Activated naive CD8-positive, alpha-beta T cell treated with anti-CD3 and anti-CD28 coated beads, Interleukin-2, amount 10 ng/mL, durations not matched to agents 7 days and 5 days (primary cell): ENCODE results near the gene NUDT1. TPM values are rescaled to one million over a fixed set of nuclear protein-coding genes. Genes with fewer than 3 reads are reported as not detected.

Experiments used
- ATAC-seq: fragments of 150-1000 bp; cut with Tn5 transposase; one replicate; pipeline ENCODE4 v1.10.0; 2021; ENCODE audit warnings: low read depth, moderate library complexity
- POLR2A ChIA-PET: fragments of 350-600 bp; sonication (Branson Sonifier 250); formaldehyde crosslinking; loops from one replicate; lab custom pipeline; 2021; ENCODE audit warnings: antibody characterized with exemption; lab: Charles Lee
- DNase-seq: peaks from one replicate; pipeline ENCODE4 v3.0.0; 2021
- H3K27ac Mint-ChIP-seq: one replicate; pipeline ENCODE4 v1.8.0; 2022; ENCODE audit warnings: mild to moderate bottlenecking, mixed read lengths
- H3K27me3 Mint-ChIP-seq: one replicate; pipeline ENCODE4 v1.8.0; 2022; ENCODE audit warnings: mild to moderate bottlenecking, moderate library complexity, mixed read lengths
- H3K36me3 Mint-ChIP-seq: one replicate; pipeline ENCODE4 v1.8.0; 2021; ENCODE audit warnings: mild to moderate bottlenecking, mixed read lengths
- H3K4me1 Mint-ChIP-seq: one replicate; pipeline ENCODE4 v1.8.0; 2021; ENCODE audit warnings: mixed read lengths
- H3K4me3 Mint-ChIP-seq: one replicate; pipeline ENCODE4 v1.8.0; 2022; ENCODE audit warnings: mild to moderate bottlenecking, moderate library complexity, mixed read lengths
- H3K9me3 Mint-ChIP-seq: one replicate; pipeline ENCODE4 v1.8.0; 2021; ENCODE audit warnings: mixed read lengths
- total RNA-seq, 2 experiments: library from RNA; stranded (reverse); gene quantifications; one replicate each; pipeline ENCODE4 v1.2.3, GENCODE V29; 2021

NUDT1 gene
- total RNA-seq, 2 experiments from 2014 or later: 92.2 to 95.8 TPM

GRCh38 chr7:2223321-2223720 is 18.7 kb upstream of the NUDT1 start:
- Mint-ChIP-seq H3K4me3 (no peak overlapping the region), H3K36me3 (peaks cover 18% of the 10 kb centered on the region), H3K27me3 (no peaks in the 10 kb centered on the region), H3K4me1 (no peaks in the 10 kb centered on the region), H3K9me3 (no peaks in the 10 kb centered on the region), H3K27ac (no peak overlapping the region)
- POLR2A ChIA-PET: no interaction called here
- ATAC-seq (no peak), DNase-seq (no peak)

GRCh38 chr7:2224491-2224928 is 17.5 kb upstream of the NUDT1 start:
- Mint-ChIP-seq H3K27ac (no peak overlapping the region), H3K36me3 (peaks cover 18% of the 10 kb centered on the region), H3K4me3 (no peak overlapping the region), H3K4me1 (no peaks in the 10 kb centered on the region), H3K9me3 (no peaks in the 10 kb centered on the region), H3K27me3 (no peaks in the 10 kb centered on the region)
- ATAC-seq (no peak), DNase-seq (no peak)
- POLR2A ChIA-PET: no interaction called here

GRCh38 chr7:2224934-2225333 is 17.1 kb upstream of the NUDT1 start:
- no peak overlapping the region for H3K27ac Mint-ChIP-seq
- H3K36me3 Mint-ChIP-seq: peaks cover 18% of the 10 kb centered on the region
- no peaks in the 10 kb centered on the region for H3K27me3 Mint-ChIP-seq
- H3K9me3 Mint-ChIP-seq: no peaks in the 10 kb centered on the region
- no peaks in the 10 kb centered on the region for H3K4me1 Mint-ChIP-seq
- no peak overlapping the region for H3K4me3 Mint-ChIP-seq
- ATAC-seq (no peak), DNase-seq (no peak)
- POLR2A ChIA-PET: no interaction called here

GRCh38 chr7:2225336-2225735 is 16.7 kb upstream of the NUDT1 start:
- ATAC-seq (no peak), DNase-seq (no peak)
- H3K27me3 Mint-ChIP-seq: no peaks in the 10 kb centered on the region
- no peak overlapping the region for H3K27ac Mint-ChIP-seq
- POLR2A ChIA-PET: no interaction called here
- H3K4me1 Mint-ChIP-seq: no peaks in the 10 kb centered on the region
- no peaks in the 10 kb centered on the region for H3K9me3 Mint-ChIP-seq
- peaks cover 18% of the 10 kb centered on the region for H3K36me3 Mint-ChIP-seq
- H3K4me3 Mint-ChIP-seq: no peak overlapping the region

GRCh38 chr7:2225830-2226229 is 16.2 kb upstream of the NUDT1 start:
- no peak overlapping the region for H3K4me3 Mint-ChIP-seq
- H3K36me3 Mint-ChIP-seq: peaks cover 18% of the 10 kb centered on the region
- no peaks in the 10 kb centered on the region for H3K9me3 Mint-ChIP-seq
- H3K27me3 Mint-ChIP-seq: no peaks in the 10 kb centered on the region
- H3K27ac Mint-ChIP-seq: no peak overlapping the region
- ATAC-seq (no peak), DNase-seq (no peak)
- H3K4me1 Mint-ChIP-seq: no peaks in the 10 kb centered on the region
- POLR2A ChIA-PET: no interaction called here

GRCh38 chr7:2227699-2228098 is 14.3 kb upstream of the NUDT1 start:
- DNase-seq (no peak), ATAC-seq (no peak)
- H3K4me1 Mint-ChIP-seq: peaks cover 5% of the 10 kb centered on the region
- no peaks in the 10 kb centered on the region for H3K27me3 Mint-ChIP-seq
- no peaks in the 10 kb centered on the region for H3K9me3 Mint-ChIP-seq
- no peak overlapping the region for H3K4me3 Mint-ChIP-seq
- peaks cover 15% of the 10 kb centered on the region for H3K36me3 Mint-ChIP-seq
- no peak overlapping the region for H3K27ac Mint-ChIP-seq
- POLR2A ChIA-PET: no interaction called here

GRCh38 chr7:2228921-2229320 is 13.1 kb upstream of the NUDT1 start:
- DNase-seq (no peak), ATAC-seq (no peak)
- H3K27me3 Mint-ChIP-seq: no peaks in the 10 kb centered on the region
- H3K9me3 Mint-ChIP-seq: no peaks in the 10 kb centered on the region
- no peak overlapping the region for H3K4me3 Mint-ChIP-seq
- no peak overlapping the region for H3K27ac Mint-ChIP-seq
- H3K36me3 Mint-ChIP-seq: peaks cover 15% of the 10 kb centered on the region
- H3K4me1 Mint-ChIP-seq: peaks cover 10% of the 10 kb centered on the region
- POLR2A ChIA-PET: no interaction called here

- ATAC-seq: no peak
- no peaks in the 10 kb centered on the region for H3K27me3 Mint-ChIP-seq
- peaks cover 12% of the 10 kb centered on the region for H3K36me3 Mint-ChIP-seq
- no peak for DNase-seq
- H3K9me3 Mint-ChIP-seq: no peaks in the 10 kb centered on the region
- H3K4me3 Mint-ChIP-seq: no peak overlapping the region
- POLR2A ChIA-PET: no interaction called here
- no peak overlapping the region for H3K27ac Mint-ChIP-seq
- peaks cover 10% of the 10 kb centered on the region for H3K4me1 Mint-ChIP-seq
Measured at GRCh38 chr7:2229467-2229866, 12.6 kb upstream of the NUDT1 start.

GRCh38 chr7:2230226-2230625 is 11.8 kb upstream of the NUDT1 start:
- H3K27ac Mint-ChIP-seq: no peak overlapping the region
- no peaks in the 10 kb centered on the region for H3K9me3 Mint-ChIP-seq
- POLR2A ChIA-PET: interaction anchor here (0.6 kb wide), 1 partner anchor 170 kb away, joined by 3 read pairs; no protein-coding TSS in a partner anchor
- H3K4me3 Mint-ChIP-seq: no peak overlapping the region
- DNase-seq (no peak), ATAC-seq (no peak)
- no peaks in the 10 kb centered on the region for H3K27me3 Mint-ChIP-seq
- H3K36me3 Mint-ChIP-seq: peaks cover 14% of the 10 kb centered on the region
- peaks cover 10% of the 10 kb centered on the region for H3K4me1 Mint-ChIP-seq

- H3K27ac Mint-ChIP-seq: no peak overlapping the region
- peaks cover 10% of the 10 kb centered on the region for H3K36me3 Mint-ChIP-seq
- no peaks in the 10 kb centered on the region for H3K27me3 Mint-ChIP-seq
- no peak overlapping the region for H3K4me3 Mint-ChIP-seq
- H3K9me3 Mint-ChIP-seq: no peaks in the 10 kb centered on the region
- POLR2A ChIA-PET: interaction anchor here (0.6 kb wide), 1 partner anchor 169 kb away, joined by 3 read pairs; no protein-coding TSS in a partner anchor
- DNase-seq (no peak), ATAC-seq (no peak)
- H3K4me1 Mint-ChIP-seq: peaks cover 10% of the 10 kb centered on the region
Measured at GRCh38 chr7:2230882-2231281, 11.1 kb upstream of the NUDT1 start.

- Mint-ChIP-seq H3K27me3 (no peaks in the 10 kb centered on the region), H3K4me3 (peak overlapping the region; percentile 89), H3K36me3 (peaks cover 8% of the 10 kb centered on the region), H3K4me1 (peaks cover 10% of the 10 kb centered on the region), H3K27ac (peak overlapping the region; percentile 67), H3K9me3 (no peaks in the 10 kb centered on the region)
- ATAC-seq: peak; percentile 37
- POLR2A ChIA-PET: interaction anchor here (0.6 to 2.2 kb wide), 5 partner anchors 10 to 122 kb away, joined by 3 to 21 read pairs (median 3); partner anchors contain the start of genes MRM2 and NUDT1
- peak; percentile 64 for DNase-seq
Measured at GRCh38 chr7:2231992-2232765, 9.8 kb upstream of the NUDT1 start.

- H3K27ac Mint-ChIP-seq: peak within 1 kb of the TSS; percentile 87
- peak within 1 kb of the TSS; percentile 96 for H3K4me3 Mint-ChIP-seq
- H3K4me1 Mint-ChIP-seq: peaks cover 10% of the 10 kb centered on the region
- ATAC-seq: peak; percentile 92
- POLR2A ChIA-PET: interaction anchor here (0.6 to 2.2 kb wide), 6 partner anchors 9 to 1259 kb away, joined by 3 to 21 read pairs (median 4); partner anchors contain the start of genes MRM2 and NUDT1
- no peaks in the 10 kb centered on the region for H3K9me3 Mint-ChIP-seq
- peak; percentile 94 for DNase-seq
- H3K27me3 Mint-ChIP-seq: no peaks in the 10 kb centered on the region
- H3K36me3 Mint-ChIP-seq: peaks cover 11% of the 10 kb centered on the region
Measured at GRCh38 chr7:2232766-2233520, 9.1 kb upstream of the NUDT1 start, which contains the start of gene MAD1L1. Gene MAD1L1 (minus strand): TSS chr7:2232945. CDS start chr7:2230133, 2,812 bp downstream.

GRCh38 chr7:2233926-2234325 is 8.1 kb upstream of the NUDT1 start:
- ATAC-seq (no peak), DNase-seq (no peak)
- Mint-ChIP-seq H3K9me3 (no peaks in the 10 kb centered on the region), H3K27ac (no peak overlapping the region), H3K4me1 (peaks cover 10% of the 10 kb centered on the region), H3K4me3 (peak overlapping the region; percentile 58), H3K36me3 (peaks cover 13% of the 10 kb centered on the region), H3K27me3 (no peaks in the 10 kb centered on the region)
- POLR2A ChIA-PET: interaction anchor here (0.7 kb wide), 1 partner anchor 1260 kb away, joined by 4 read pairs; no protein-coding TSS in a partner anchor
